Keratinocyte (primary cell): Measurements from ENCODE around the gene SCRG1.

ENCODE experiments used
- EZH2 ChIP-seq: IDR thresholded peaks from one replicate; pipeline ENCODE4 v1.6.1; 2012; ENCODE audit warnings: inconsistent platforms, mild to moderate bottlenecking, low read length, moderate library complexity
- TF ChIP-seq, protein P1 (sequence below), 3 experiments: IDR thresholded peaks in 1 of 3; conservative IDR thresholded peaks in 1 of 3; optimal IDR thresholded peaks in 1 of 3; 2 replicates in 2 of 3; 3 replicates in 1 of 3; pipeline versions ENCODE3 to v1.5.1; 2011; ENCODE audit warnings: low read length in 3 of 3, mild to moderate bottlenecking in 3 of 3, moderate library complexity in 2 of 3, control low read depth in 1 of 3, inconsistent platforms in 1 of 3; ENCODE audit not compliant: insufficient read depth in 2 of 3; ENCODE audit errors: extremely low read depth in 1 of 3

GRCh38 chr4:173415092-173415491 lies 16.2 kb upstream of the SCRG1 start:
- TF ChIP-seq EZH2, result no peak
- TF ChIP-seq, protein P1, sequence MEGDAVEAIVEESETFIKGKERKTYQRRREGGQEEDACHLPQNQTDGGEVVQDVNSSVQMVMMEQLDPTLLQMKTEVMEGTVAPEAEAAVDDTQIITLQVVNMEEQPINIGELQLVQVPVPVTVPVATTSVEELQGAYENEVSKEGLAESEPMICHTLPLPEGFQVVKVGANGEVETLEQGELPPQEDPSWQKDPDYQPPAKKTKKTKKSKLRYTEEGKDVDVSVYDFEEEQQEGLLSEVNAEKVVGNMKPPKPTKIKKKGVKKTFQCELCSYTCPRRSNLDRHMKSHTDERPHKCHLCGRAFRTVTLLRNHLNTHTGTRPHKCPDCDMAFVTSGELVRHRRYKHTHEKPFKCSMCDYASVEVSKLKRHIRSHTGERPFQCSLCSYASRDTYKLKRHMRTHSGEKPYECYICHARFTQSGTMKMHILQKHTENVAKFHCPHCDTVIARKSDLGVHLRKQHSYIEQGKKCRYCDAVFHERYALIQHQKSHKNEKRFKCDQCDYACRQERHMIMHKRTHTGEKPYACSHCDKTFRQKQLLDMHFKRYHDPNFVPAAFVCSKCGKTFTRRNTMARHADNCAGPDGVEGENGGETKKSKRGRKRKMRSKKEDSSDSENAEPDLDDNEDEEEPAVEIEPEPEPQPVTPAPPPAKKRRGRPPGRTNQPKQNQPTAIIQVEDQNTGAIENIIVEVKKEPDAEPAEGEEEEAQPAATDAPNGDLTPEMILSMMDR (optimal IDR thresholded peaks at IDR 0.05 in 1 of 3, IDR thresholded peaks at IDR 0.05 in 1 of 3, conservative IDR thresholded peaks at IDR 0.05 in 1 of 3; ENCODE audit: extremely low read depth in 1 of 3, insufficient read depth in 2 of 3, low read length in 3 of 3), result no peak
